Measurements from ENCODE around the gene CERK.
A peak's percentile ranks its signal among the peaks of the same experiment; 100 is the strongest.

Gene CERK

GRCh38 chr22:46682011-46682731, 55.9 kb downstream of the CERK start:
- H3K4me3 ChIP-seq: no peak overlapping the region
- no peak for DNase-seq (ENCODE audit: low spot score)
- no peak for TF ChIP-seq CTCF (IDR thresholded peaks at IDR 0.05)
- no peak overlapping the region for H3K27ac ChIP-seq

GRCh38 chr22:46681010-46681409, 57.0 kb downstream of the CERK start:
- no peak for TF ChIP-seq CTCF (IDR thresholded peaks at IDR 0.05)
- Histone ChIP-seq H3K27ac (no peak overlapping the region), H3K4me3 (no peak overlapping the region)
- no peak for DNase-seq (ENCODE audit: low spot score)

- Histone ChIP-seq H3K4me3 (no peak overlapping the region), H3K27ac (peak overlapping the region in 1 of 2 donors; percentile 56)
- no peak for DNase-seq (ENCODE audit: low spot score)
- TF ChIP-seq CTCF (IDR thresholded peaks at IDR 0.05): no peak
Observed at GRCh38 chr22:46679706-46680269, 58.3 kb downstream of the CERK start.

GRCh38 chr22:46678785-46679700, 59.0 kb downstream of the CERK start:
- no peak for TF ChIP-seq CTCF (IDR thresholded peaks at IDR 0.05)
- no peak overlapping the region for H3K27ac ChIP-seq
- no peak overlapping the region for H3K4me3 ChIP-seq
- no peak for DNase-seq (ENCODE audit: low spot score)

- Histone ChIP-seq H3K27ac (no peak overlapping the region), H3K4me3 (no peak overlapping the region)
- DNase-seq (ENCODE audit: low spot score): no peak
- no peak for TF ChIP-seq CTCF (IDR thresholded peaks at IDR 0.05)
Observed at GRCh38 chr22:46678003-46678657, 59.9 kb downstream of the CERK start.

- no peak for TF ChIP-seq CTCF (IDR thresholded peaks at IDR 0.05)
- H3K27ac ChIP-seq: no peak overlapping the region
- no peak for DNase-seq (ENCODE audit: low spot score)
- no peak overlapping the region for H3K4me3 ChIP-seq
Observed at GRCh38 chr22:46677323-46678002, 60.6 kb downstream of the CERK start.
